GM12865 (cell line): ENCODE data around the gene FXR2.

Experiments
- DNase-seq: peaks from one replicate; pipeline ENCODE4 v3.0.0; 2010; ENCODE audit warnings: low read depth
- H3K4me3 ChIP-seq: 2 replicates; pipeline ENCODE4 v1.5.1; 2011; ENCODE audit warnings: mild to moderate bottlenecking, low read depth, low read length, control low read depth
- CTCF ChIP-seq: IDR thresholded peaks from 2 replicates; pipeline ENCODE4 v1.5.1; 2011; ENCODE audit warnings: low read length, control low read depth, low read depth, inconsistent platforms; ENCODE audit not compliant: insufficient read depth; ENCODE audit errors: missing control alignments

Gene FXR2

DNA sequence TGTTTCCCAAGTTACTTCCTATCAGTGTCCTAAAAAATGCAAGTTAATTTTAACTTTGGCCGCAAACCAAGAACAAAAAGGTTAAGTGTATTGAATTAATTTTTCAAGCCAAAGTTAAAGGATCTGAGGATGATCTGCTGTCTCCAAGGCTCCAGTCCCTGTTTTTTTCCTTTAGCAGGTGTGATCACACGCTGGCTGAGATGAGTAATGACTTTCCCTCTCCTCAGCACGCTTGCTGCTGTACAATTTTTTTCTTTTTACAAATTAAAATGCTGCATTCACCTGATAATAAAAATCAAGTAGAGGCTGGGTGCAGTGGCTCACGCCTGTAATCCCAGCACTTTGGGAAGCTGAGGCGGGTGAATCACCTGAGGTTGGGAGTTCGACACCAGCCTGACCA, 69.8 kb downstream of the FXR2 start:
- no peak for TF ChIP-seq CTCF
- H3K4me3 ChIP-seq: no peak overlapping the region
- no peak for DNase-seq
